Effector CD8-positive, alpha-beta T cell (primary cell): ENCODE results near the gene ERC1.

Experiments
- DNase-seq: peaks from one replicate; lab custom pipeline; 2025; lab: John Stamatoyannopoulos, UW

The ERC1 gene

GRCh38 chr12:1391722-1392121 lies 400.7 kb downstream of the ERC1 start:
- no peak for DNase-seq

- DNase-seq, result no peak
Measured at GRCh38 chr12:1395421-1395955, 404.5 kb downstream of the ERC1 start.

GRCh38 chr12:1398673-1399072 lies 407.6 kb downstream of the ERC1 start:
- DNase-seq, result no peak

DNA sequence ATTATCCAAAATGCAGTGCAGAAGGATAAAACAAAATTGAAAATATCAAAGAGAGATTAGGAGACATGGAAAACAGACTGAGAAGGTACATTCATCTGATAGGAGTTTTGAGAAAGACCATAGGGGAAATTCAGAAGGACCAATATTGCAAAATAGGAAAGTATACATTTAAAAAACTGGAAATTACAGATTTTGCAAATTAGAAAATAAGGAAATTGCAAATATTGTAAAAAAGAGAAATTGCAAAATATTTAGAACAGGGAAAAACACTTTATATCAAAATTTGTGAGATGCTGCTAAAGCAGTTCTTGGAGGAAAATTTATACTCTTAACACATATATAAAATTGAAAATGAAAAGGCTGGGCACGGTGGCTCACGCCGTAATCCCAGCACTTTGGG lies 410.9 kb downstream of the ERC1 start:
- DNase-seq, result no peak

DNA sequence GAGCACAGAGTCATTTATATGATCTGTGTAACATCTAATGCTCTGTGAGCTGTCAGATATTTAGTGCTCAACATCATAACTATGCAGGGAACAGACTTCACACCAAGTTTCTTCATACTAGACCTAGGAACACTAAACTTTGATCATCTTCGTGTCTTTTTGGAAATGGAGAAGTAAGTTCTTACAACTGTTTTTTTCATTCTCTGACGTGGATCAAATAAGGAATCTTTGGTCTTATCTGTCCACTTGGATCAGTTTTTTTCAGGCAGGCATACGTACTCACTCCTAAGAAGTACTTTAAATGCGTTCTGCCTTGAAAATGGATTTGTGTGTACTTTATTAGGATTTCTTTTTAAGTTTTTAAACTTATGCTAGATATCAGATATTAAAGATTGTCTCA lies 412.4 kb downstream of the ERC1 start:
- no peak for DNase-seq

DNA sequence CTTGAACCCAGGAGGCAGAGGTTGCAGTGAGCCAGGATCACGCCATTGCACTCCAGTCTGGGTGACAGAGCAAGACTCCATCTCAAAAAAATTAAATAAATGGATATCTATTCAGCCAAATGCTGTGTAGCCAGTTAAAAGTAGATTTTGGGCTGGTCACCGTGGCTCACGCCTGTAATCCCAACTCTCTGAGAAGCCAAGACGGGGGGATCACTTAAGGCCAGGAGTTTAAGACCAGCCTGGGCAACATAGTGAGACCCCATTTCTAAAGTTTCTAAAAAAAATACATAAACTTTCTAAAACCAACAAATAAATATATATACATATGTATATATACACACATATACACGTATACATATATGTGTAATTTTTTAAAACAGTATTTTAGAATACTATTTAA lies 414.6 kb downstream of the ERC1 start:
- DNase-seq, result no peak

GRCh38 chr12:1410794-1411193 lies 419.8 kb downstream of the ERC1 start:
- DNase-seq, result no peak

DNA sequence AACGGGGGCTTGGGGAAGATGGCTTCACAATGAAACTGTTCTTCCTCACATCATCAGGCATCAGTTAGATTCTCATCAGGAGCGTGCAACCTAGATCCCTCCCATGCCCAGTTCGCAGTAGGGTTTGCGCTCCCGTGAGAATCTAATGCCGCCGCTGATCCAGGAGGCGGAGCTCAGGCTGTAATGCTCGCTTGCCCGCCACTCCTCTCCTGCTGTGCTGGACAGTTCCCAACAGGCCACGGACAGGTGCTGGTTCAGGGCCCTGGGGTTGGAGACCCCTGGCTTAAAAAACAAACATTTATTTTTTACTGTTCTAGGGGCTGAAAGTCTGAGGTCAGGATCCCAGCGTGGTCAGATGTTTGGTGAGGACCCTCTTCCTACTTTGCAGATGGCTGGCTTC lies 422.9 kb downstream of the ERC1 start:
- DNase-seq, result no peak

DNA sequence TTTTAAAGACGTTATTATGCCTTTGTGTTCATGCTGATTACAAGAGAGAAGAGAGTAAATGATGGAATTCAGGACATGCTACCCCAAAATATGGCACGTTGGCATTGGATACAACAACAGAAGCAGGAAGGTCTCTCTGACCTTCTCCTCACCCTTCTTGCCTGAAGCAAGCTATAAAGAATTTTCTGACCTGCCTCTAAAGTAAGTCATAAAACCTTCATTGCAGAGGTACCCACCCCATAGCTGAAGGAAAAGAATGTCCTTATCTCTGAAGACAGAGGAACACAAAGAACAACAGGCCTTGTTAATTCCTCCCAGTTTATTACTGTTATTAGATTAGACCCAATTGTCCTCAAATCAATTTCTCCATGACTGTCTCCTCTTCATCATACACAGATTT lies 427.1 kb downstream of the ERC1 start:
- no peak for DNase-seq

DNA sequence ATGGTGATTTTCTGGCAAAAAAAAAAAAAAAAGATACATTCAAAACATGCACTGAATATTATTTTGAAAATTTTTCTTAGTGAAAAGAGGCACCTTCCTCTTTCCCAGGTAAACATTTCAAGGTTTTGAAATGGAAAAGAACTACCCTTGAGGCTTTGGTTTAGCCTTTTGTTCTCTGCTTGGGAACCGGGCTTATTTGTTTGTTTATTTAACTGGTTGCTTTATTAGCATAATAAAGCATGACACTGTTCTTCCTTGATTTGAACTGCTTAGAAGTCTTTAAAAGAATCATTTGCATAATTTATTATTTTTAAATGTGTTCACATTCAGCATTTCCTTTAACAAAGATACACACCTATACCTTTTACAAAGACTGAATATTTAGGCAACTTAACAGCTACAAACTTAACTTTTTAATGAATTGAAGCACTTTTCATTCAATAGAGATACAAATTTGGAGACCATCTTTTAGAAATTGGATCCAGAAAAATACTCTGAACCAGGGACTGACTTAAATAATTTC lies 428.9 kb downstream of the ERC1 start:
- no peak for DNase-seq

DNA sequence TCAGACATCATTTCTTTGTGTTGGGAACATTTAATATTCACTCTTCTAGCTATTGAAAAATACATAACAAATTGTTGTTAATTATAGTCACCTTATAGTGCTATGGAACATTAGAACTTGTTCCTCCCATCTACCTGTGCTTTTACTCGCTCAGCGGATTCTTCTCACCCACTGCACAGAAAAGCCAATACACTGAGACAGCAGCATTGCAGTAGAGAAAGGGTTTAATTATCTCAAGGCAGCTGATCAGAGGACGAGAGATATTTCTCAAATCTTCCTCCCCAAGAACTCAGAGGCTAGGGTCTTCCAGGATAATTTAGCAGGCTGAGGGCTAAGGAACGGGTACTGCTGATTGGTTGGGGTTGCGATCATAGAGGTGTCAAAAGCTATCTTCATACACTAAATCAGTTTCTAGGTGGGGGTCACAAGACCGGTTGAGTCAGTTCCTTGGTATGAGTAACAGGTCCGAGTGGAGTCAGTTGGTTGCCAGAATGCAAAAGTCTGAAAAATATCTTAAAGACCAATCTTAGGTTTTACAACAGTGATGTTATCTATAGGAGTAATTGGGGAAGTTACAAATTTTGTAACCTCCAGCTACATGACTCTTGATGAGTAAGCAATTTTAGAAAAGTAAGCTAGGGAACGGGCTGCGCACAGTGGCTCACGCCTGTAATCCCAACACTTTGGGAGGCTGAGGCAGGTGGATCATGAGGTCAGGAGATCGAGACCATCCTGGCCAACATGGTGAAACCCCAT lies 430.2 kb downstream of the ERC1 start:
- DNase-seq, result no peak

GRCh38 chr12:1422604-1423315 lies 431.7 kb downstream of the ERC1 start:
- no peak for DNase-seq

DNA sequence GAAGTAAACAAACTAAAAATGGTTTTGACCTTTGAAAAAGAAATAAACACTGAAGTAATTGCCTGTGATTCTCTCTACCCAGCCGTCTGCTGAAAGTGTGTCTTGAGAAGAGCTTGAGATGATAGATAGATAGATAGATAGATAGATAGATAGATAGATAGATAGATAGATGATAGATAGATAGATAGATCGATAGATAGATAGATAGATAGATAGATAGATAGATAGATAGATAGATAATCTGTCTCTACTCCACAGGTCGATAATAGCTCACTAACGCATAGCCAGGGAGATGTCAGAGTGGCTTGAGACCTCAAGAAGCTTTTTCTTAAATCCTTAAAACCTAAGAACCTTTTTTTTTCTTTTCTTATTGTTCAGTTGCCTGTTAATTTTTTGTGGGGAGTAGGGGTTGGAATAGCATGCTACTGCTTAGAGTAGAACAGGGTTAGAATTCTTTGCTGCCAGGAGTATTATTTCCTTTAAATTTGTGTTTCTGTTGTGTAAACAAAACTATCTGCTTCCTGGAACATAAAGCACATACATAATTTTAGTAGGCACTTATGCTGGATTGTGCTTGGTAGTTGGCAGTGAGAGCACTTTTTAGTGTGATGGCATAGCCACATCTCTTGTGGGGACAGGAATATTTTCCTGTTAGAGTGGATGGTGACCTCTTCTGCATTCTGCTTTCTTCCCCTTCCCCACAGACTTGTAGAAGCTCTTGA lies 433.8 kb downstream of the ERC1 start:
- DNase-seq, result no peak

DNA sequence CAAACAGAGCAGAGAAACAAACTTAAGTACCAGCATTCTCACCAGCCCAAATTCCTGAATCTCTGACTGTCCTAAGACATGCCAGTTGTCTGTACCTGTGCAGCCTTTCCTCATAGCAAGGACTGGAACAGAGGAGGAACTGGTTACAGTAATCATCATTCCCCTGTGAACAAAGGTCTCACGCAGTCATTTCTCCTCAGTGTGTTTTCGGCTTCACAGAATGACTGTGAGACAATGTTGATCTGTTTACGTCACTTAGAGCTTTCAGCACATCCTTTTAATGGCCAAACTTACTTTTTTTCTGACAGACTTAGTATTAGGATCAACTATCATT lies 434.3 kb downstream of the ERC1 start:
- DNase-seq, result no peak

GRCh38 chr12:1428671-1429070 lies 437.6 kb downstream of the ERC1 start:
- no peak for DNase-seq

GRCh38 chr12:1429980-1430379 lies 439.0 kb downstream of the ERC1 start:
- no peak for DNase-seq

DNA sequence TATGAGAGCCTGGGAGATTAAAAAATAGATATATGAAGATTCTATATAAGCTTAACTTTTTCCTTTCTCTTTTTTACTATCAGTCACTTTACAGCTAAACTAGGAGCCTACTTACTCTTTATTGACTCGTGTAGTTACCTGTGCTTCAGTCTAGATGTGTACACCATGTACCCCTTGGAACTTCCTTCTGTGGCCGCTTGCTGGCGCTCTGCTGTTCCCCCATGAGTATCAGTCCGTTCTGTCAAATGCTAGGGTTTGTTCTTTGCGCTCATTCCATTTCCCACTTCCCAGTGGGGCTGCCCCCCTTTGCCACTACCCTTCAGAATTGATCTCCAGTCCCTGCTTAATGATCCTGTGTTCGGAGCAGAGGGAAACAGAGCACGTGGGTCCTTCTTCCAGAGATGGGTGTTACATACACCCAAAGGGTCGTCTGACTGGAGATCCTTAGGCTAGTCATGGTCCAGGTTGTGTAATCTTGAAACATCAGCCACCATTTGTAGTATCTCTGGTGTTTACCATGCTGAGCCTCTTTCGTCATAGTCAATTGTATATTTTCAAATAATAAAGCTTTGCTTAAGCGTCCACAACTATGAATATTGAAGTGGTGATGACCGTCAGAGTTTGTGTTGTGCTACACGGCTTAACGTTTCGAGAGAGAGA lies 443.4 kb downstream of the ERC1 start:
- no peak for DNase-seq

DNA sequence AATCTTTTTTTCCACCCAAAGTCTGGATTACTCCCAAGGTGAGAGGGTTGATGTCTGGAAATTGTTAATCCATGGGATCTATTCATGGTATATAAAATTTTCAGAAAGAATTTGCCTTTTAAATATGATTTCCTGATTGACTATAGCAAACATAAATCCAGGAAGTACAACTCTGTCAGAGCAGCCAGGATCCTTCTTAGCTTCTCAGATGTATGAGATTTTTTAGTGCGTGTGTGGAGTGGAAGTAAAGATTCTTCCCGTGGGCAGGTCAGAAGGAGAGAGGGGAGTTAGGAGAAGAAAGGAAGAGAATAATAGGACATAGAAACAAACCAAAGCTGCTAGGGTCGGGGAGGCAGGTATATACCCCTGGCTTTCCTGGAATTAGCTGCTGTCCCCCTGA lies 444.0 kb downstream of the ERC1 start:
- DNase-seq, result no peak

- no peak for DNase-seq
Measured at GRCh38 chr12:1435456-1435855, 444.4 kb downstream of the ERC1 start.

GRCh38 chr12:1436015-1436414 lies 445.0 kb downstream of the ERC1 start:
- no peak for DNase-seq

DNA sequence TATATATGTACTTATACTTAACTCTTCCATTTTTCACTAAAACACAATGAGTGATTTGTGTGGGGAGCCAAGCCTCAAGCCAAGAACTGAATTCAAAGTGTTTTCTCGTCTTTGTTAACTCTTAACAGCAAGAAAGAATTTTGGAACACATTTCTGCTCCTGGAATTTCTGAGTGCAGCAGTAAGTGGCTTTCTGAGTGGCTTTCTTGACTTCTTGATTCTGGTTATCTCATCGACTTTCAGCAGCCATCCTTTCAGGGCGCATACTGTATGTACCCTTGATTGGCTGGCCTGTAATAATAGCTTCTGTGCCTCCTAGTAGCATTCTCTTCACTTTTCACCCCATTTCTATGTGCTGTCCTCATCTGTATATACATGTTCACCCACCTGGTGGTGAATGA lies 446.0 kb downstream of the ERC1 start:
- DNase-seq, result no peak

- DNase-seq, result no peak
Measured at GRCh38 chr12:1439201-1439600, 448.2 kb downstream of the ERC1 start.
